Measurements from ENCODE around the gene RIOK1.

GRCh38 chr6:7373739-7374138, 15.9 kb upstream of the RIOK1 start:
- no peak for TF ChIP-seq POLR2A (IDR thresholded peaks at IDR 0.05)
- TF ChIP-seq CTCF (IDR thresholded peaks at IDR 0.05), result no peak
- no peak for TF ChIP-seq EP300 (IDR thresholded peaks at IDR 0.05)

All from ovary (tissue), 3 donors.